Lower leg skin (tissue), 3 donors: ENCODE data around the gene TGFBR2.

Source experiments
- POLR2A ChIP-seq, 2 donors: fragments of 450-650 bp; IDR thresholded peaks; one replicate each; pipeline ENCODE4 v1.6.1; 2016 to 2017; ENCODE audit warnings: antibody characterized with exemption in 2 of 2, mild to moderate bottlenecking in 1 of 2, moderate library complexity in 1 of 2
- TF ChIP-seq, protein P1 (sequence below), 3 donors: fragments of 450-650 bp; IDR thresholded peaks; one replicate each; pipeline ENCODE4 v1.5.1; 2016; ENCODE audit warnings: antibody characterized with exemption in 3 of 3, mild to moderate bottlenecking in 3 of 3, moderate library complexity in 2 of 3

DNA sequence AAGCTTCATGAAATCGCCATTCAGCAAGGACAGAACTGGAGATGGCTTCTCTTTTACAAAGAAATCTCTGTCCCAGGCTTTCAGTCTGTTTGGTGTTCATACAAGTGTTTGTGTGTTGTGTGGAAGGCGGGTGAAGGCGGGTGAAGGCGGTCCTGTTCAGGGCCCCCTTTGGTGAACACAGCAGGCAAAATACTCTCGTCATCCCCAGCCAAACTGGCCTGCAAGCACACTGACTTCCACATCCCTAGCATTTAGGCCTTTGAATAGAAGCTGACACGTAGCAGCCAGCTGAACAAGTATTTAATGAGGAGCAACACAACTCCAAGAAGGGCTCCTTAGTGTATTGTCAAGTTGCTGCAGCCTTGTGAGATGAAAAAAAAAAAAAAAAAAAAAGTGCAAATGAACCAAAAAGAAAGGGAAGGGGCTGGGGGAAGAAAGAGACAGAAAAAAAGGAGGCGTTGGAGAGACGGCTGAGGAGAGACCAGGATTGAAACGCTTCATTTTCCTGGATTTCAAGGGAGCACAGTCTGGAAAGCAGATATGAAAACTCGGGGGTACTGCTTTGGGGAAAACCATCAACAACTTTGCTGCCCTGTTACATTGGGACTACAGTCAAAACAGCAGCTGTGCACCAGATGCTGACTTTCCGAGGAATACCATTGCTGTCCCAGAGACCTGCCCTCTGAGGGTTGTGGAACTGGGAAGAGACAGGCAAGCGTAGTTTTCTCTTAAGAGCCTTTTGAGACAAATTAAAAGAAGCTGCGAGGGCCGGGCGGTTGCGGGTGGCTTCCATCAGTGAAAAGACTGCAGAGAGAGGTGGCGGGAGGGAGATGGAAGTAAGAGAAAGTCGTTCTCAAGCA lies 74.6 kb downstream of the TGFBR2 start:
- no peak for TF ChIP-seq POLR2A (IDR thresholded peaks at IDR 0.05)
- TF ChIP-seq, protein P1, sequence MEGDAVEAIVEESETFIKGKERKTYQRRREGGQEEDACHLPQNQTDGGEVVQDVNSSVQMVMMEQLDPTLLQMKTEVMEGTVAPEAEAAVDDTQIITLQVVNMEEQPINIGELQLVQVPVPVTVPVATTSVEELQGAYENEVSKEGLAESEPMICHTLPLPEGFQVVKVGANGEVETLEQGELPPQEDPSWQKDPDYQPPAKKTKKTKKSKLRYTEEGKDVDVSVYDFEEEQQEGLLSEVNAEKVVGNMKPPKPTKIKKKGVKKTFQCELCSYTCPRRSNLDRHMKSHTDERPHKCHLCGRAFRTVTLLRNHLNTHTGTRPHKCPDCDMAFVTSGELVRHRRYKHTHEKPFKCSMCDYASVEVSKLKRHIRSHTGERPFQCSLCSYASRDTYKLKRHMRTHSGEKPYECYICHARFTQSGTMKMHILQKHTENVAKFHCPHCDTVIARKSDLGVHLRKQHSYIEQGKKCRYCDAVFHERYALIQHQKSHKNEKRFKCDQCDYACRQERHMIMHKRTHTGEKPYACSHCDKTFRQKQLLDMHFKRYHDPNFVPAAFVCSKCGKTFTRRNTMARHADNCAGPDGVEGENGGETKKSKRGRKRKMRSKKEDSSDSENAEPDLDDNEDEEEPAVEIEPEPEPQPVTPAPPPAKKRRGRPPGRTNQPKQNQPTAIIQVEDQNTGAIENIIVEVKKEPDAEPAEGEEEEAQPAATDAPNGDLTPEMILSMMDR (IDR thresholded peaks at IDR 0.05) = no peak
